ENCODE measurements around the gene EN2.

Gene EN2

DNA sequence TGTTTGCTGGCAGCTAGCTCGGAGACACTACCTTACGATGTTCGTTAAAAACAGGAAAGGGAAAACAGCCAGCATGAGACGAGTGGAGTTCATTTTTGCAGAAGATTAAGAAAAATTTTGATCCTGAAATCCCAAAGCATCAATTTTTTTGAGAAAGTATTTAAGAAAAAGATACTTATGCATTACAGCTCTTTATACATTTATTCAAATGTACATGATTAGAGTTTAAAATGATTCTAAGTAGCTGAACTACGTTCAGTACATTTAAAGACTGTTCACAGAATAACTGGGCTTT is 53.7 kb downstream of the EN2 start:
- no peak for DNase-seq

DNA sequence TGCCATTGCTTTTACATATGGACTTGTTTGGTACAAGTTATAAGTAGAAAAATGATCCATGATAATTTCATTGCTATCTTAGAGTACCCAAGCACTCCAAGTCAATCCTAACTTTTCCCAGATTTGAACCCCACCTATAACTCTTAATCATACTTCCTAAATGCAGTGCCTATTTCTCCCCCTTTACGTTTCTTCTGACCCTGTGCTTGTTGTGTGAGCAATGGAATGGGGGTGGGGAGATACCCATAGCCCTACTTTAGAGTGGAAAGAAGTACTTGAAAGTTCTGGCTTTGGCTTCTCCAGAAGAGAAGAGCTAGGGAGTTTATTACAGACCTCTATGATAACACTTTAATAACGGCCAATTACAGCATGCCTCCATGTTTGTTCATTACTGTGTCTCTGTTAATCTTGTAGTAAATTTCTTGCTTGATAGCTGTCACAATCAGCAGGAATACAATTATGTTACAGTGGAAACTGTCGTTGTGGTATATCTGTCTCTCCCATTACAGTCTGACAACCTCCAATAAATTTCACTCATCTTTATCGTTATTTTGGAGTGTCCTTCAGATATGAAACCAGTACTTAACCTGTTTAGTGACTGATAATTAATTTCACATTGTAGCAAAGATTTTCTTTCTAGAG is 54.4 kb downstream of the EN2 start:
- no peak for DNase-seq

DNA sequence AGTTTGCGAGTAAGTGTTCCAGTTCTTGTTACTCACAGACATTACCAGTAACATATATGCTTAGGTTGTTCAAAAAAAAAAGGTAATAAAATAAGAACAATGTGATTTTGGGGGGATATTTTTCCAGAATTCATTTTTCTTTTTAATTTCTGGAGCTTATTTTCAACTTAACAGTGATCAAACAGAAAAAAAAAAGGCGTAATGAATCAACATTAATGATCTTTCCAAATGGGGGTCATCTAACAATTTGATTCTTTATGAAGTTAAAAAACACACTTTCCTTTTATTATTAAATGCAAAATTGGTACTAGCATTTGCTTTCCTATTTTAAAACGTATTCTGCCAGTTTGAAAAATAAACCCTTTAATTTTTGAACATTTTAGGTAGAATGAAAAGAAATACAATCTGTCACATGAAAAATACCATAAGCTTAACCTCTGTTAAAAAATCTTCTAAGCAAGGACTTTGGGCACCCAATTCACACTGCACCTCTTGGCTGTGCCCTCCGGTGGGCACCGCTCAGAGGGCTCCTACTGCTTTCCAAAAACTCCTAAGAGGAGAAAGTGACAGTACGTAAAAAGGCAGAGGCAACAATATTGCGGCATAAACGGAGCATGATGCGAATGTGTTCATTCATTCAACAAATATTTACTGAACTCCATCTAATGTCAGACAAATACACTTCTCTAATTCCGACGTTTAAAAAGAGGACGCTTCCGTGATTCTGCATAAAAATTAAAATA is 55.8 kb downstream of the EN2 start:
- DNase-seq: no peak

DNA sequence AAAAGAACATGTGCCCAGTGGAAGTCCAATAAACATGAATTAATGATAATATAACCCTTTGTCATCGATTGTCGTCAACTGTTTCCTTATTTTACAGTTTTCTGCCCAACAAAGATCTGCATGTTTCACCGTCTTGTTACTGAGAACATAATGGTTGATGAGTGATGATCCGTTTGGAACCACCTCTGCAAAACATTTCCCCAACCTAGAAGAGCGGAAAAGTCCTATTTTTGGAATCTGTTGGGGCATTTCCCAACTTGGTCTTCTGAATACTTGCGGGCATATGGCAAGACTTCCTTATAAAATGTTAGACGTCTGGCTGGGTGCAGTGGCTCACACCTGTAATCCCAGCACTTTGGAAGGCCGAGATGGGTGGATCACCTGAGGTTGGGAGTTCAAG is 56.4 kb downstream of the EN2 start:
- no peak for DNase-seq

Measured in NCI-H69 (cell line).